A549 (cell line): ENCODE results near the gene EXOC2.

ENCODE experiments used
- CEBPB ChIP-seq, 2 experiments: fragments of >200 bp in 1 of 2; sonication (Bioruptor Twin) in 1 of 2; formaldehyde crosslinking in 1 of 2; IDR thresholded peaks; 2 replicates each; pipeline ENCODE4 v1.6.1; 2012 to 2016
- JUN ChIP-seq, 2 experiments: fragments of >200 bp; sonication (Bioruptor Twin); formaldehyde crosslinking; IDR thresholded peaks; 2 replicates in 1 of 2; 3 replicates in 1 of 2; pipeline ENCODE4 v1.6.1; 2016 to 2017
- KDM1A ChIP-seq: fragments of 200-600 bp; sonication (generic); IDR thresholded peaks from 2 replicates; pipeline ENCODE4 v1.6.1; 2016; ENCODE audit warnings: low read depth, mild to moderate bottlenecking
- NR3C1 ChIP-seq: fragments of >200 bp; sonication (Bioruptor Twin); formaldehyde crosslinking; IDR thresholded peaks from 3 replicates; pipeline ENCODE4 v1.6.1; 2017
- PHF8 ChIP-seq: fragments of 200-600 bp; sonication (generic); IDR thresholded peaks from 2 replicates; pipeline ENCODE4 v1.6.1; 2016; ENCODE audit warnings: low read depth, mild to moderate bottlenecking, antibody characterized with exemption, moderate library complexity, borderline replicate concordance
- POLR2A ChIP-seq: IDR thresholded peaks from 2 replicates; pipeline ENCODE4 v1.6.1; 2012; ENCODE audit warnings: mild to moderate bottlenecking, low read length
- RCOR1 ChIP-seq: fragments of 150-350 bp; IDR thresholded peaks from 2 replicates; pipeline ENCODE4 v1.6.1; 2014; ENCODE audit warnings: antibody characterized with exemption, low read length, low read depth
- SMC3 ChIP-seq: fragments of >200 bp; sonication (Bioruptor Twin); formaldehyde crosslinking; IDR thresholded peaks from 3 replicates; pipeline ENCODE4 v1.6.1; 2018; ENCODE audit warnings: inconsistent platforms
- SREBF2 ChIP-seq: fragments of 450-650 bp; IDR thresholded peaks from 2 replicates; pipeline ENCODE4 v1.6.1; 2014; ENCODE audit warnings: mild to moderate bottlenecking, moderate library complexity
- TF ChIP-seq, protein P1 (sequence below): fragments of >200 bp; sonication (Bioruptor Twin); formaldehyde crosslinking; IDR thresholded peaks from 3 replicates; pipeline ENCODE4 v1.5.1; 2016
- TF ChIP-seq, protein P2 (sequence below): IDR thresholded peaks from 2 replicates; pipeline ENCODE4 v1.6.1; 2012
- TF ChIP-seq, protein P3 (sequence below): IDR thresholded peaks from 2 replicates; pipeline ENCODE4 v1.6.1; 2012

DNA sequence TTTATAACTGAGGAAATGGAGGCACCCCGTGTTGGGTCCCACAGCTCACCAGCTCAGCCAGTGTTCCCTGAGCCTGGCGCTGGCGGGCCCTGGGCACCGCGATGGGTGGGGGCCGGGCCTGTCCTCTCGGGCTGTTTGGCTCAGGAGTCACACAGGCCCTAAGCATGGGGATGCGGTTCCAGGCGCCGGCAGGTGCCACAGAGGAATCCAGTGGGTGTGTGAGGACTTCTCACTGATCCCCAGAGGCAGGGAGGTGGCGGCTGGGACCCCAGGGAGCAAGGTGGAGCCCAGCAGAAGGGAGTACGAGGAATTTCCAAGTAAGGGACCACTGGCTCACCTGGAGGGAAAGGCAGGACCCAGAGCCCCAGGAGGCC lies 243.9 kb downstream of the EXOC2 start:
- TF ChIP-seq, protein P1, sequence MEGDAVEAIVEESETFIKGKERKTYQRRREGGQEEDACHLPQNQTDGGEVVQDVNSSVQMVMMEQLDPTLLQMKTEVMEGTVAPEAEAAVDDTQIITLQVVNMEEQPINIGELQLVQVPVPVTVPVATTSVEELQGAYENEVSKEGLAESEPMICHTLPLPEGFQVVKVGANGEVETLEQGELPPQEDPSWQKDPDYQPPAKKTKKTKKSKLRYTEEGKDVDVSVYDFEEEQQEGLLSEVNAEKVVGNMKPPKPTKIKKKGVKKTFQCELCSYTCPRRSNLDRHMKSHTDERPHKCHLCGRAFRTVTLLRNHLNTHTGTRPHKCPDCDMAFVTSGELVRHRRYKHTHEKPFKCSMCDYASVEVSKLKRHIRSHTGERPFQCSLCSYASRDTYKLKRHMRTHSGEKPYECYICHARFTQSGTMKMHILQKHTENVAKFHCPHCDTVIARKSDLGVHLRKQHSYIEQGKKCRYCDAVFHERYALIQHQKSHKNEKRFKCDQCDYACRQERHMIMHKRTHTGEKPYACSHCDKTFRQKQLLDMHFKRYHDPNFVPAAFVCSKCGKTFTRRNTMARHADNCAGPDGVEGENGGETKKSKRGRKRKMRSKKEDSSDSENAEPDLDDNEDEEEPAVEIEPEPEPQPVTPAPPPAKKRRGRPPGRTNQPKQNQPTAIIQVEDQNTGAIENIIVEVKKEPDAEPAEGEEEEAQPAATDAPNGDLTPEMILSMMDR = no peak
- TF ChIP-seq JUN (IDR thresholded peaks at IDR 0.05) (no peak), CEBPB (IDR thresholded peaks at IDR 0.05) (no peak), RCOR1 (no peak), POLR2A (no peak), SREBF2 (no peak), PHF8 (no peak), NR3C1 (no peak), SMC3 (no peak), KDM1A (no peak)
- TF ChIP-seq, protein P2, sequence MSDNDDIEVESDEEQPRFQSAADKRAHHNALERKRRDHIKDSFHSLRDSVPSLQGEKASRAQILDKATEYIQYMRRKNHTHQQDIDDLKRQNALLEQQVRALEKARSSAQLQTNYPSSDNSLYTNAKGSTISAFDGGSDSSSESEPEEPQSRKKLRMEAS = no peak
- TF ChIP-seq, protein P3, sequence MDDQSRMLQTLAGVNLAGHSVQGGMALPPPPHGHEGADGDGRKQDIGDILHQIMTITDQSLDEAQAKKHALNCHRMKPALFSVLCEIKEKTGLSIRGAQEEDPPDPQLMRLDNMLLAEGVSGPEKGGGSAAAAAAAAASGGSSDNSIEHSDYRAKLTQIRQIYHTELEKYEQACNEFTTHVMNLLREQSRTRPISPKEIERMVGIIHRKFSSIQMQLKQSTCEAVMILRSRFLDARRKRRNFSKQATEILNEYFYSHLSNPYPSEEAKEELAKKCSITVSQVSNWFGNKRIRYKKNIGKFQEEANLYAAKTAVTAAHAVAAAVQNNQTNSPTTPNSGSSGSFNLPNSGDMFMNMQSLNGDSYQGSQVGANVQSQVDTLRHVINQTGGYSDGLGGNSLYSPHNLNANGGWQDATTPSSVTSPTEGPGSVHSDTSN = no peak
